ENCODE measurements around the gene HMHB1.
A peak's percentile ranks its signal among the peaks of the same experiment; 100 is the strongest.
"Not testable (repeated sequence)": the region's sequence is repeated elsewhere in the genome, so short reads cannot be mapped to it uniquely, and the experiment has no call there.

Gene HMHB1

GRCh38 chr5:143805861-143806260 is 6.1 kb upstream of the HMHB1 start:
- no peak for DNase-seq

GRCh38 chr5:143806579-143806978 is 5.4 kb upstream of the HMHB1 start:
- DNase-seq: no peak

DNA sequence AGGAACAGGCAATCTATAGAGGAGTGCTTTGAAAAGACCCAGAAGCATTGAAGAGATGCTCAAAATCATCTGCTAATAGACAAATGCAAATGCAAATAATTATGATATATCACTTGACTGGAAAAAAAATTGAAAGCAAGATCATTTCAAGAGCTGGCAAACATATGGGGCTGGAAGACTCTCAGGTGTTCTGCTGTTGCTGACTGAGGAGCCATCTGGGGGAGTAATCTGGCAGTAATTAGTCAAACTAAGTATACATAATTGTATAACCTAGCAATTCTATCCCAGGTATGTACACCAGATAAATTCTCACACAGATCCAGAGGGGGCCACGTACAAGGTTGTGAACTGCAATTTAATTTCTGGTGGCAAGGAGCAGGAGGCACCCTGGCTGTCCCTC is 4.6 kb upstream of the HMHB1 start:
- no peak for DNase-seq

DNA sequence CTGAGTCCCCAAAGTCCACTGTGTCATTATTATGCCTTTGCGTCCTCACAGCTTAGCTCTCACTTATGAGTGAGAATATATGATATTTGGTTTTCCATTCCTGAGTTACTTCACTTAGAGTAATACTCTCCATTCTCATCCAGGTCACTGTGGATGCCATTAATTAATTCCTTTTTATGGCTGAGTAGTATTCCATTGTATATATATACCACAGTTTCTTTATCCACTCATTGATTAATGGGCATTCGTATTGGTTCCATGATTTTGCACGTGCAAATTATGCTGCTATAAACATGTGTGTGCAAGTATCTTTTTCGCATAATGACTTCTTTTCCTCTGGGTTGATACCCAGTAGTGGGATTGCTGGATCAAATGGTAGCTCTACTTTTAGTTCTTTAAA is 4.4 kb downstream of the HMHB1 start:
- DNase-seq: not testable (repeated sequence)

DNA sequence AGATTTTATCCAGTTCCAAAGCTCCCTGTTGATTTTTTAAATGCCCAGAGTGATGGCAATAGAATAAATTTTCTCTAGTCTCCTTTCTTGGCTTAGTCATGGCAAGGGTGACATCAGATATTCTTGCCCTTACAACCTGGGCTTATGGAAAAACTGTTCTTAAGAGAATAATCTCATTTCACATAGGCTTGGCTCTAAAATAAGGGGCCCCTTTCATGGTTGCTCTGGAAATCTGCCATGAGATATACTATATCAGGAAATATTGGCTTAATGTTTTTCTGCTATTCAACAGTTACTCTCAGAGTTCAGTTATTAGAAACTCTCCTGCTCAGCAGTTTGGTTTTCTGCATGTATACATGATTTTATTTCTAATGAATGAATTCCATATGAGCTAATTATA is 7.8 kb downstream of the HMHB1 start:
- no peak for DNase-seq

DNA sequence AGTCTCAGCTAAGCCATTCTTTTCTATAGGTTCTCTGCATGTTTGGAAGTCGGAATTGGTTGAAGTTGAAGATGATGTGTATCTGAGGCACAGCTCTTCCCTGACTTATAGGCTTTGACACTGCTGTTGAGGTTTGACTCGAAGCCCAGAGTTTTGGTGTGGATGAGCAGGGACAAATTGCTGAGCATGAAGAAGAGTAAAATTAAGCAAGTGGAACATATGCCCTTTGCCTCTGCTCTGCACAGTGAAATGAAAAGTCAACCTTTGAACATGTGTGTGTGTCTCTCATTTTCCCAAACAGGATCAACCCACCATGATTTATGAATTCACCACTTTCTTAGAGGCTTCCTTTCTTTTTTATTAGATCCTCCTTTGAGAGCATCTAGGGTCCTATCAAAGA is 8.5 kb downstream of the HMHB1 start:
- DNase-seq: no peak

- DNase-seq: peak; percentile 70 to 78
These were observed 13.1 kb downstream of the HMHB1 start for GRCh38 chr5:143824851-143825720.

DNA sequence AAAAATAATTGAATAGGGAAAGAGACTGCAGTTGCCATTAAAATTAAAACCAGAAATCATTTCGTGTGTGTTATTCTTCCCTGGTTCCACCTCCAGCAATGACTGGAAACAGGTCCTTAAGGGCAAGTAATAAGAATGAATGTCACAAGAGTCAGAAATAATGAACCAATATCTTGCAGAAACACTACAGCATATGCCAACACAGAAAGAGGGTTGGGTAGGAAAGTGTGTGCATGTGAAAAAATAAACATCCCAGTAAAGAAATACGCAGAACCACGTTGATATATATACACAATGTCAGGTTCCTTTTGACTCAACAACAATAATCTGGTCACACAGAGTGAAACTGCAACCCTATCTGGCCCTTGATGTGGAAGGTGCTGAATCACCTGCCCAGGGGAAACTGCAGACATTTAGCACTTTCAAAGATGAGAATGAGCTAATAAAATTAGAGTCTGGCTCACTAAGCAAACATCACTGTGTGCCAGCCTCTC is 15.0 kb downstream of the HMHB1 start:
- DNase-seq: no peak

- DNase-seq: no peak
These were observed 16.7 kb downstream of the HMHB1 start for GRCh38 chr5:143828710-143829109.

- no peak for DNase-seq
These were observed 21.2 kb downstream of the HMHB1 start for GRCh38 chr5:143833177-143833576.

DNA sequence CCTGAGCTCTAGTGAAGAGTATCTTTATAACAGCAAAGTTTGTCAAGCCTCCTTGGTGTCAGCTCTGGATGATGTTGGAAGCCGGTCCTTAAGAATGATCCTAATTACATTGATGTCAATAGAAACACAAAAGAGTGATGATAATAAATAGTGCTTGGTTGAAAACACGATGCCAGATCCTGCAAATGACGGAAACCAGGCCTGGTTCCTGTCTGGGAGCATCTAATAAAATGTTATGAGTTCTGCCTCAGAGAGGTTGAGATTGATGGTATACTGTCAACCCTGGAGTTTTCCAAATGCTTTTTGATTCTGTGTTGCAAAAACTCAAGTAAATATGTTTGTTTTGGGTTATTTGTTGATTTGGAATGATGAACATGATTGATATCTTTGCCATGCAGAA is 23.3 kb downstream of the HMHB1 start:
- DNase-seq: no peak

GRCh38 chr5:143836161-143836725 is 24.3 kb downstream of the HMHB1 start:
- no peak for DNase-seq

GRCh38 chr5:143837306-143837848 is 25.4 kb downstream of the HMHB1 start:
- no peak for DNase-seq

GRCh38 chr5:143841446-143841845 is 29.5 kb downstream of the HMHB1 start:
- DNase-seq: no peak

GRCh38 chr5:143842920-143843319 is 31.0 kb downstream of the HMHB1 start:
- DNase-seq: no peak

GRCh38 chr5:143843461-143843860 is 31.5 kb downstream of the HMHB1 start:
- DNase-seq: no peak

DNA sequence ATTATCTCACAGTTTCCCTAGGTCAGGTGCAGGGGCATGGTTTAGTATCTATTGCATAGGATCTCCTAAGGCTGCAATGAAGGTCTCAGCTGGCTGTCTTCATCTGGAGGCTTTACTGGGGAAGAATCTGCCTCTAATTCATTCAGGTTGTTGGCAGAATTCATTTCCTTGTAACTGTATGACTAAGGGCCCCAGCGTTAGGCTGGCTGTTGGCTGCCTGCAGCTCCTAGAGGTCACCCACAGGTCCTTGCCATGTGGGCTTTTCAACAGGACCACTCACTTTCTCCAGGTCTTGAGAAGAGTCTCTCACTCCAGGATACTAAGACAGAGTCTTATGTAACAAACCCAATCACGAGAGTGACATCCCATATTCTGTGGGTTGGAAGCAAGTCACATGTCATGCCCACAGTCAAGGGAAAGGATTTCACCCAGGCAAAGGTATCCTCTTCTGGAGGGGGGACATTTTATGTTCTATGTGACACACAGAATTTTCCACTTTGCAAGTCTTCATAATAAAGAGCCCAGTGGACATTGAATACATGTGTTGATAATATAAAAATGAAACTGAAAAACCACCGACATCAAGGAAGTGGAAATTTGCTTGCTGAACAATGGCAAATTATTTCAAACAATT is 38.2 kb downstream of the HMHB1 start:
- peak; percentile 39 to 46 for DNase-seq

DNA sequence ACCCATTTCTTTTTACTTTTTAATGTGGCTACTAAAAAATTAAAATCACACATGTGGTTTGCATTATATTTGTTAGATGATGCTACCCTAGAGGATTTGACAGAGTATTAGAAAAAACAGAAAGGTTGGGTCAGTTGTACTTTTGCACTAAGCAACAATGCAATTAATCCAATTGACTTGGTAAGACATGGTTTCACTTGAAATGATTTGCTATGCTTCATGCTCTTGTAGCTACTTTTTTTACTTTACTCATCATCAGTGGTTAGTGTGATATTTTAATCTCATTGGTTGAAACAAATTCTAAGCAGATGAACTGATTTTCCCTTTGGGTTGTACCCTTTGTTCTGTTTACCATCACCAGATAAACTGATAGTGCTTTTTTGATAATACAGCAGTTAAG is 39.4 kb downstream of the HMHB1 start:
- DNase-seq: no peak

DNA sequence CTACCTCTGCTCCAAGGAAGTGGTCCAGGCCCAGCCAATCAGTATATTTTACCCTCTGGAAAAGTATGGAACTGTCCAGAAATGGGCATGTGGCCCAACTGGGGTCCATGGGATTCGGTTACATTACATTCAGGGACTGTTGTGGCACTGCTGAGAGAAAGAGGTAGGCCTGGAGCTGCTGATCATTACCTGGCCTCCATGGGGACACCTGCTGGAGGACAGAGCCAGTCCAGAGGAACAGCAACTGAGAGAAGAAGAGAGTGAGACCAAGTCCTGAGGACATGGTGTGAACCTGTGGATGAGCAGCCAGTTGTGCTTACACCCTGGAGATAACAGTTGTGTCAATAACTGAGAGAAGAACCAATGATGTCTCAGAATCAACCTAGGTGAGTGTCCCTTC is 48.2 kb downstream of the HMHB1 start:
- DNase-seq: no peak

- peak; percentile 38 to 55 for DNase-seq
These were observed 50.3 kb downstream of the HMHB1 start for GRCh38 chr5:143862271-143862670.

DNA sequence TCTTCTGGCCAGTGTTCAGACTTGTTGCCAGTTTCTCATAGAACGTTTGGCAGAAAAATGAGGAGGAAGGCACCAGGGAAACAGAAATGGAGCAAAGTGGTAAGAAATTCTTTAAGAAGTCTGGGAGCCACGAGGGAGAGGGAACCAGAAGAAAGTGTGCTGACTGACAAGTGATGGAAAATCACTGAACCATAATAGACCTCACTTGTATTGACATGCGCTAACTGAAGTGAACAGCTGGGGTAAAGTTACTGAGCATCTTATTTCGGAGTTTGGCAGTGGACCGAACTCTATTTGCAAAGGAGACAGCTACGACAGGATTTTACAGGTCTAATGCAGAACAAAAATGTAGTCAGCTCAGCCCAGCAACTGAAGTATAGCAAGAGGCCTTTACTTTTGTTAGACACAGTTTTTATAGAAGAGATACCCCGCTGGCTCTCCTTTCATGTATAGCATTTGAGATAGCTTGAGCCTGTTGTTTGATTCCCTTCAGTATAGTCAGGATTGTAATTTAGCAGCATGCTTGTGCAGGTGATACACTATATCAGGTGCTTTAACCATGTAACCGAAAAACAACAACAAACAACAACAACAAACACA is 53.6 kb downstream of the HMHB1 start:
- no peak for DNase-seq
